IMR-90 (cell line): ENCODE measurements around the gene TGFBR1. TPM values are rescaled to one million over a fixed set of nuclear protein-coding genes. Genes with fewer than 3 reads are reported as not detected.
A peak's percentile ranks its signal among the peaks of the same experiment; 100 is the strongest.

Experiments used
- ATAC-seq: fragments of 200-7000 bp; cut with Tn5 transposase; 2 replicates; pipeline ENCODE4 v1.9.1; 2020; ENCODE audit warnings: low read depth, mild to moderate bottlenecking, moderate library complexity
- BruUV-seq: library from RNA; stranded (reverse); fragments of 400-500 nt; replicated peaks from 2 replicates; lab custom pipeline; 2021; lab: Mats Ljungman, UMichigan
- CTCF ChIA-PET: fragments of 300-600 bp; formaldehyde crosslinking; extraction: SDS; loops from one replicate; lab custom pipeline; 2021; ENCODE audit warnings: antibody characterized with exemption; lab: Yijun Ruan, JAX
- POLR2A ChIA-PET: fragments of 300-600 bp; sonication (Branson Sonifier 250); formaldehyde crosslinking; loops from one replicate; lab custom pipeline; 2022; ENCODE audit warnings: antibody characterized with exemption; ENCODE audit not compliant: unreplicated experiment; lab: Charles Lee
- DNase-seq: peaks from one replicate; pipeline ENCODE4 v3.0.0; 2013
- H2AFZ ChIP-seq: replicated peaks from 2 replicates; pipeline ENCODE3; 2013; ENCODE audit warnings: low read length, mild to moderate bottlenecking; ENCODE audit not compliant: poor library complexity
- H2AK5ac ChIP-seq: 2 replicates; pipeline ENCODE4 v1.6.1; 2013; ENCODE audit warnings: low read depth, low read length, inconsistent platforms
- H2AK9ac ChIP-seq: replicated peaks from 2 replicates; pipeline ENCODE3; 2013; ENCODE audit warnings: mild to moderate bottlenecking, low read depth, low read length, moderate library complexity; ENCODE audit not compliant: poor library complexity
- H2BK120ac ChIP-seq: 2 replicates; pipeline ENCODE4 v1.6.1; 2013; ENCODE audit warnings: low read depth, low read length, inconsistent platforms
- H2BK15ac ChIP-seq: 3 replicates; pipeline ENCODE4 v1.6.1; 2013; ENCODE audit warnings: low read depth, low read length, inconsistent platforms
- H2BK20ac ChIP-seq: 2 replicates; pipeline ENCODE4 v1.6.1; 2013; ENCODE audit warnings: low read depth, mild to moderate bottlenecking, inconsistent platforms, low read length, moderate library complexity
- H2BK5ac ChIP-seq: 2 replicates; pipeline ENCODE4 v1.6.1; 2013; ENCODE audit warnings: mild to moderate bottlenecking, low read depth, low read length, inconsistent platforms; ENCODE audit not compliant: poor library complexity, severe bottlenecking
- H3K14ac ChIP-seq: replicated peaks from 2 replicates; pipeline ENCODE4 v1.6.1; 2013; ENCODE audit warnings: low read depth, low read length, inconsistent platforms
- H3K18ac ChIP-seq: 2 replicates; pipeline ENCODE4 v1.6.1; 2013; ENCODE audit warnings: low read depth, low read length, control low read depth
- H3K23ac ChIP-seq: 2 replicates; pipeline ENCODE4 v1.6.1; 2013; ENCODE audit warnings: low read depth, low read length, inconsistent platforms
- H3K27ac ChIP-seq: 2 replicates; pipeline ENCODE4 v1.5.1; 2013; ENCODE audit warnings: mild to moderate bottlenecking, control low read depth, low read length; ENCODE audit not compliant: insufficient read depth
- H3K27me3 ChIP-seq: 2 replicates; pipeline ENCODE4 v1.6.1; 2013; ENCODE audit warnings: low read length; ENCODE audit not compliant: control insufficient read depth, insufficient read depth
- H3K36me3 ChIP-seq: 2 replicates; pipeline ENCODE4 v1.6.1; 2013; ENCODE audit warnings: low read length, mixed read lengths; ENCODE audit not compliant: control insufficient read depth, insufficient read depth
- H3K4ac ChIP-seq: 2 replicates; pipeline ENCODE4 v1.6.1; 2013; ENCODE audit warnings: low read depth, low read length, inconsistent platforms
- H3K4me1 ChIP-seq: 2 replicates; pipeline ENCODE4 v1.6.1; 2013; ENCODE audit warnings: low read length, mixed read lengths; ENCODE audit not compliant: control insufficient read depth, insufficient read depth
- H3K4me2 ChIP-seq: 2 replicates; pipeline ENCODE4 v1.6.1; 2013; ENCODE audit warnings: low read depth, mild to moderate bottlenecking, control low read depth, low read length, moderate library complexity
- H3K4me3 ChIP-seq: 2 replicates; pipeline ENCODE4 v1.5.1; 2013; ENCODE audit warnings: low read depth, mild to moderate bottlenecking, control low read depth, low read length, moderate library complexity; ENCODE audit not compliant: insufficient read depth
- H3K56ac ChIP-seq: 2 replicates; pipeline ENCODE4 v1.6.1; 2013; ENCODE audit warnings: low read length, inconsistent platforms; ENCODE audit not compliant: insufficient read depth; ENCODE audit errors: extremely low read depth
- H3K79me1 ChIP-seq, 2 experiments: 2 replicates each; pipeline ENCODE4 v1.6.1; 2013; ENCODE audit warnings: low read length in 2 of 2, inconsistent platforms in 1 of 2, low read depth in 1 of 2
- H3K9ac ChIP-seq: 2 replicates; pipeline ENCODE4 v1.6.1; 2013; ENCODE audit warnings: low read depth, low read length, control low read depth
- H3K9me1 ChIP-seq: 2 replicates; pipeline ENCODE4 v1.6.1; 2013; ENCODE audit warnings: low read length, inconsistent platforms; ENCODE audit not compliant: insufficient read depth
- H3K9me3 ChIP-seq: 2 replicates; pipeline ENCODE4 v1.6.1; 2013; ENCODE audit warnings: low read length; ENCODE audit not compliant: control insufficient read depth, insufficient read depth
- H4K20me1 ChIP-seq: 2 replicates; pipeline ENCODE4 v1.6.1; 2013; ENCODE audit warnings: low read length, inconsistent platforms; ENCODE audit not compliant: insufficient read depth
- H4K5ac ChIP-seq: 2 replicates; pipeline ENCODE4 v1.6.1; 2013; ENCODE audit warnings: mild to moderate bottlenecking, low read depth, low read length, control low read depth
- H4K8ac ChIP-seq, 2 experiments: 2 replicates each; pipeline ENCODE4 v1.6.1; 2013; ENCODE audit warnings: low read depth in 2 of 2, low read length in 2 of 2, control low read depth in 1 of 2, inconsistent platforms in 1 of 2
- H4K91ac ChIP-seq: 2 replicates; pipeline ENCODE4 v1.6.1; 2013; ENCODE audit warnings: low read depth, low read length, inconsistent platforms; ENCODE audit not compliant: insufficient read depth
- BHLHE40 ChIP-seq: fragments of 150-350 bp; IDR thresholded peaks from 2 replicates; pipeline ENCODE4 v1.6.1; 2016; ENCODE audit warnings: mild to moderate bottlenecking, low read depth, low read length
- CHD1 ChIP-seq: IDR thresholded peaks from 2 replicates; pipeline ENCODE4 v1.6.1; 2012; ENCODE audit warnings: low read depth, low read length, improper control_type of control experiment
- CTCF ChIP-seq: conservative IDR thresholded peaks from 2 replicates; pipeline ENCODE4 v1.5.1; 2012; ENCODE audit warnings: mild to moderate bottlenecking, low read depth, low read length, improper control_type of control experiment
- ELK1 ChIP-seq: fragments of 150-350 bp; IDR thresholded peaks from 2 replicates; pipeline ENCODE4 v1.6.1; 2016; ENCODE audit warnings: low read depth, mild to moderate bottlenecking, low read length, moderate library complexity, borderline replicate concordance
- FOS ChIP-seq: fragments of 150-350 bp; IDR thresholded peaks from 2 replicates; pipeline ENCODE4 v1.6.1; 2016; ENCODE audit warnings: low read depth, low read length
- MAZ ChIP-seq: IDR thresholded peaks from 2 replicates; pipeline ENCODE4 v1.6.1; 2012; ENCODE audit warnings: low read depth, mild to moderate bottlenecking, low read length, improper control_type of control experiment, moderate library complexity, borderline replicate concordance
- MXI1 ChIP-seq: IDR thresholded peaks from 2 replicates; pipeline ENCODE4 v1.6.1; 2012; ENCODE audit warnings: low read depth, mild to moderate bottlenecking, low read length, moderate library complexity, borderline replicate concordance
- NFE2L2 ChIP-seq: fragments of 150-350 bp; IDR thresholded peaks from 2 replicates; pipeline ENCODE4 v1.6.1; 2016; ENCODE audit warnings: low read depth, mild to moderate bottlenecking, low read length
- RCOR1 ChIP-seq: IDR thresholded peaks from 2 replicates; pipeline ENCODE4 v1.6.1; 2012; ENCODE audit warnings: mild to moderate bottlenecking, low read length, improper control_type of control experiment; ENCODE audit not compliant: insufficient replicate concordance
- RFX5 ChIP-seq: IDR thresholded peaks from 2 replicates; pipeline ENCODE4 v1.8.0; 2012; ENCODE audit warnings: low read depth, mild to moderate bottlenecking, low read length, moderate library complexity
- SMC3 ChIP-seq: fragments of 150-350 bp; IDR thresholded peaks from 2 replicates; pipeline ENCODE4 v1.6.1; 2016; ENCODE audit warnings: low read depth, mild to moderate bottlenecking, antibody characterized with exemption, low read length, moderate library complexity
- USF2 ChIP-seq: fragments of 150-350 bp; IDR thresholded peaks from 2 replicates; pipeline ENCODE4 v1.6.1; 2017; ENCODE audit warnings: mild to moderate bottlenecking, antibody characterized with exemption, low read length, low read depth
- dilution Hi-C: fragments of 300-500 bp; cut with HindIII; formaldehyde crosslinking; loops from one replicate; pipeline ENCODE4 v1.14.3; 2018; ENCODE audit warnings: low sequenced_read_pairs; ENCODE audit not compliant: unreplicated experiment
- in situ Hi-C: fragments of 300-500 bp; cut with MboI; formaldehyde crosslinking; loops from 3 replicates; pipeline ENCODE4 v1.14.3; 2019; ENCODE audit warnings: low sequenced_read_pairs, inconsistent platforms, mixed read lengths
- intact Hi-C: fragments of 100-400 bp; cut with micrococcal nuclease; formaldehyde crosslinking; loops from 2 replicates; pipeline ENCODE4 v1.10.0; 2022
- polyA plus RNA-seq, 3 experiments: library from polyadenylated mRNA; depleted of rRNA; stranded (reverse); fragments of >200 nt; gene quantifications; 2 replicates each; pipeline ENCODE4 v1.2.3, GENCODE V29; 2012; ENCODE audit warnings: low replicate concordance in 1 of 3
- total RNA-seq: library from RNA; depleted of rRNA; stranded (reverse); fragments of >200 nt; gene quantifications from 2 replicates; pipeline ENCODE4 v1.2.3, GENCODE V29; 2012

TGFBR1 gene
- total and polyA plus RNA-seq, 2 of the 4 experiments (the other 2 are of a cell fraction): 15.1 to 75.3 TPM

- Histone ChIP-seq H4K20me1 (peaks cover 18% of the 10 kb centered on the region), H3K9me1 (peaks cover 7% of the 10 kb centered on the region), H3K56ac (no peak overlapping the region), H2BK5ac (no peak overlapping the region), H3K36me3 (peaks cover 21% of the 10 kb centered on the region), H2BK120ac (no peak overlapping the region), H3K4ac (no peak overlapping the region), H2BK20ac (no peak overlapping the region), H2AK9ac (no peak overlapping the region), H4K5ac (no peak overlapping the region), H3K23ac (no peak overlapping the region), H3K4me1 (peaks cover 7% of the 10 kb centered on the region), H3K18ac (no peak overlapping the region), H3K27ac (no peak overlapping the region), H2AK5ac (no peak overlapping the region), H4K91ac (no peak overlapping the region), H3K9me3 (no peaks in the 10 kb centered on the region), H3K9ac (no peak overlapping the region), H3K79me1 (peaks cover 21 to 53% of the 10 kb centered on the region in 2 experiments), H2BK15ac (no peak overlapping the region), H3K14ac (no peak overlapping the region), H3K4me2 (no peak overlapping the region), H2AFZ (no peak overlapping the region), H3K27me3 (no peaks in the 10 kb centered on the region), H3K4me3 (no peak overlapping the region), H4K8ac (no peak overlapping the region)
- TF ChIP-seq MXI1: no peak
- TF ChIP-seq CTCF: no peak
- TF ChIP-seq CHD1: no peak
- TF ChIP-seq RFX5: no peak
- no peak for TF ChIP-seq MAZ
- no peak for TF ChIP-seq BHLHE40
- no peak for TF ChIP-seq FOS
- no peak for TF ChIP-seq NFE2L2
- no peak for TF ChIP-seq SMC3
- no peak for TF ChIP-seq ELK1
- TF ChIP-seq RCOR1: no peak
- no peak for TF ChIP-seq USF2
- ATAC-seq (peak; percentile 79), DNase-seq (peak; percentile 78)
- no TSS peak for BruUV-seq
- ChIA-PET CTCF (interaction anchor here (0.8 to 1.3 kb wide), 2 partner anchors 49 to 134 kb away, joined by 3 read pairs; no protein-coding TSS in a partner anchor), POLR2A (no interaction called here)
- intact Hi-C loops (loop anchor here (1.0 kb wide), 1 partner anchor 8 kb away; no protein-coding TSS in a partner anchor), in situ Hi-C loops (loop anchor here (5.0 kb wide), 1 partner anchor 118 kb away; no protein-coding TSS in a partner anchor), dilution Hi-C loops (loop anchor here (25.0 kb wide), 1 partner anchor 298 kb away; no protein-coding TSS in a partner anchor)
Observed at GRCh38 chr9:99134893-99135341, 30.0 kb downstream of the TGFBR1 start.
